Stimulated activated CD8-positive, alpha-beta memory T cell treated with anti-CD3 and anti-CD28 coated beads, Interleukin-7, amount 100 ng/mL, for 4 hours (primary cell): ENCODE results near the gene AFTPH.
A peak's percentile ranks its signal among the peaks of the same experiment; 100 is the strongest.

Source experiments
- DNase-seq, 2 donors: peaks; one replicate each; pipeline ENCODE4 v3.0.0-alpha.2; 2020; ENCODE audit warnings: low read depth in 2 of 2

Gene AFTPH

GRCh38 chr2:64609227-64609941, 85.3 kb downstream of the AFTPH start:
- DNase-seq: peak in 1 of 2 donors; percentile 58

GRCh38 chr2:64609942-64610281, 85.8 kb downstream of the AFTPH start:
- no peak for DNase-seq

GRCh38 chr2:64610316-64610855, 86.3 kb downstream of the AFTPH start:
- no peak for DNase-seq

GRCh38 chr2:64612575-64613195, 88.6 kb downstream of the AFTPH start:
- no peak for DNase-seq

GRCh38 chr2:64613276-64613675, 89.1 kb downstream of the AFTPH start:
- DNase-seq: no peak

GRCh38 chr2:64615192-64615763, 91.2 kb downstream of the AFTPH start:
- no peak for DNase-seq

GRCh38 chr2:64615844-64616536, 91.9 kb downstream of the AFTPH start:
- no peak for DNase-seq

GRCh38 chr2:64617631-64618151, 93.6 kb downstream of the AFTPH start:
- DNase-seq: no peak

GRCh38 chr2:64620661-64621060, 96.5 kb downstream of the AFTPH start:
- DNase-seq: no peak

GRCh38 chr2:64622443-64623241, 98.5 kb downstream of the AFTPH start:
- no peak for DNase-seq

- DNase-seq: no peak
These were observed 99.2 kb downstream of the AFTPH start for GRCh38 chr2:64623242-64623850.

GRCh38 chr2:64624108-64624610, 100.0 kb downstream of the AFTPH start:
- DNase-seq: no peak

- DNase-seq: no peak
These were observed 100.7 kb downstream of the AFTPH start for GRCh38 chr2:64624862-64625261.

GRCh38 chr2:64625299-64626145, 101.4 kb downstream of the AFTPH start:
- DNase-seq: no peak

- no peak for DNase-seq
These were observed 102.2 kb downstream of the AFTPH start for GRCh38 chr2:64626146-64626809.

GRCh38 chr2:64626963-64627760, 103.0 kb downstream of the AFTPH start:
- no peak for DNase-seq

GRCh38 chr2:64627860-64628841, 104.0 kb downstream of the AFTPH start:
- no peak for DNase-seq
